ENCODE data around the gene POGZ. TPM values are rescaled to one million over a fixed set of nuclear protein-coding genes. Genes with fewer than 3 reads are reported as not detected.

Gene POGZ
- total RNA-seq, 1 experiment from 2014 or later, result 80.6 TPM

DNA sequence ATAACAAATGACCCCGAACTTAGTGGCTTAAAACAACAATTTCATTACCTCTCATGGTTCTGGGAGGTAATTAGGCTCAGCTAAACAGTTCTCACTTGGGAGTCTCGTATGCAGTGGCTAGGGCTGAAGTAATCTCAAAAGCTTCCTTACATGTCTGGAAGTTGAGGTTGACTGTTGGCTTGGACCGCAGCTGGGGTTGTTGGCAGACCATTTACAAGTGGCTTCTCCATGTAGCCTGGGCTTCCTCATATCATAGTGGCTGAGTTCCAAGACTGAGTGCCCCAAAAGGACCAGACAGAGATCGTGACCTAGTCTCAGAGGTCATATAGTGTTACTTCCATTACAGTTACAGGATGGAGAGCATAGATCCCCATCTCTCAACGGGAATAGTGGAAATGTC, 2.4 kb upstream of the POGZ start:
- H3K4me2 ChIP-seq (ENCODE audit: low read length), result no peak overlapping the region
- H2AFZ ChIP-seq (ENCODE audit: low read depth, low read length, poor library complexity, severe bottlenecking), result no peak overlapping the region
- peaks cover 10 to 19% of the 10 kb centered on the region in 2 experiments; a peak in 3 of 4 replicates for H3K4me1 ChIP-seq (ENCODE audit: control insufficient read depth in 1 of 2, insufficient read depth in 2 of 2, low read length in 2 of 2)
- POLR2A ChIA-PET, result no interaction called here
- H3K36me3 ChIP-seq (ENCODE audit: control insufficient read depth in 1 of 2, insufficient read depth in 2 of 2, low read length in 2 of 2), result no peaks in the 10 kb centered on the region
- no peaks in the 10 kb centered on the region for H4K20me1 ChIP-seq (ENCODE audit: insufficient read depth)
- no peak overlapping the region for H3K27ac ChIP-seq (ENCODE audit: low read depth, low read length)
- RAD21 ChIA-PET (ENCODE audit: low non-redundant PET in 1 of 2, low total read pairs in 2 of 2, uncharacterized antibody in 2 of 2, unreplicated experiment in 2 of 2), result interaction anchor here in 1 of 2 experiments (0.8 kb wide), 1 partner anchor 33 kb away, joined by 4 read pairs; no protein-coding TSS in a partner anchor
- intact Hi-C loops (cut with micrococcal nuclease), result no loop called here
- no peak for TF ChIP-seq POLR2AphosphoS5 (IDR thresholded peaks at IDR 0.05; ENCODE audit: low read depth, low read length)
- no peak for TF ChIP-seq CBX3 (IDR thresholded peaks at IDR 0.05; ENCODE audit: low read depth)
- no peak for TF ChIP-seq EZH2phosphoT487 (IDR thresholded peaks at IDR 0.05; ENCODE audit: borderline replicate concordance)
- TF ChIP-seq JUND (IDR thresholded peaks at IDR 0.05), result no peak
- TF ChIP-seq ZNF274 (IDR thresholded peaks at IDR 0.05; ENCODE audit: low read depth, low read length), result no peak
- TF ChIP-seq SIN3A (IDR thresholded peaks at IDR 0.05; ENCODE audit: low read depth), result no peak
- no peak for TF ChIP-seq SRF (IDR thresholded peaks at IDR 0.05; ENCODE audit: low read depth)
- TF ChIP-seq RAD21 (IDR thresholded peaks at IDR 0.05; ENCODE audit: low read depth), result no peak
- no peak for TF ChIP-seq YY1 (IDR thresholded peaks at IDR 0.05; ENCODE audit: extremely low read depth, insufficient replicate concordance, low read depth, low read length)
- no peak for TF ChIP-seq TCF7L2 (IDR thresholded peaks at IDR 0.05; ENCODE audit: borderline replicate concordance, extremely low read depth, insufficient read depth, insufficient read length)
- TF ChIP-seq, protein P1, sequence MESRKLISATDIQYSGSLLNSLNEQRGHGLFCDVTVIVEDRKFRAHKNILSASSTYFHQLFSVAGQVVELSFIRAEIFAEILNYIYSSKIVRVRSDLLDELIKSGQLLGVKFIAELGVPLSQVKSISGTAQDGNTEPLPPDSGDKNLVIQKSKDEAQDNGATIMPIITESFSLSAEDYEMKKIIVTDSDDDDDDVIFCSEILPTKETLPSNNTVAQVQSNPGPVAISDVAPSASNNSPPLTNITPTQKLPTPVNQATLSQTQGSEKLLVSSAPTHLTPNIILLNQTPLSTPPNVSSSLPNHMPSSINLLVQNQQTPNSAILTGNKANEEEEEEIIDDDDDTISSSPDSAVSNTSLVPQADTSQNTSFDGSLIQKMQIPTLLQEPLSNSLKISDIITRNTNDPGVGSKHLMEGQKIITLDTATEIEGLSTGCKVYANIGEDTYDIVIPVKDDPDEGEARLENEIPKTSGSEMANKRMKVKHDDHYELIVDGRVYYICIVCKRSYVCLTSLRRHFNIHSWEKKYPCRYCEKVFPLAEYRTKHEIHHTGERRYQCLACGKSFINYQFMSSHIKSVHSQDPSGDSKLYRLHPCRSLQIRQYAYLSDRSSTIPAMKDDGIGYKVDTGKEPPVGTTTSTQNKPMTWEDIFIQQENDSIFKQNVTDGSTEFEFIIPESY (IDR thresholded peaks at IDR 0.05; ENCODE audit: extremely low read depth, insufficient replicate concordance, low read length), result no peak
- no peak for TF ChIP-seq ZFX (IDR thresholded peaks at IDR 0.05)
- TF ChIP-seq SP1 (IDR thresholded peaks at IDR 0.05; ENCODE audit: low read depth), result no peak
- TF ChIP-seq, protein P2, sequence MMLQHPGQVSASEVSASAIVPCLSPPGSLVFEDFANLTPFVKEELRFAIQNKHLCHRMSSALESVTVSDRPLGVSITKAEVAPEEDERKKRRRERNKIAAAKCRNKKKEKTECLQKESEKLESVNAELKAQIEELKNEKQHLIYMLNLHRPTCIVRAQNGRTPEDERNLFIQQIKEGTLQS (IDR thresholded peaks at IDR 0.05), result no peak
- no peak for TF ChIP-seq POLR2A (IDR thresholded peaks at IDR 0.05; ENCODE audit: borderline replicate concordance, extremely low read depth, insufficient read depth, insufficient read length)
- TF ChIP-seq EGR1 (IDR thresholded peaks at IDR 0.05; ENCODE audit: low read depth), result no peak
- no peak for TF ChIP-seq ELF1 (IDR thresholded peaks at IDR 0.05; ENCODE audit: borderline replicate concordance, low read depth)
- TF ChIP-seq FOSL1 (IDR thresholded peaks at IDR 0.05; ENCODE audit: low read depth), result no peak
- DNase-seq (ENCODE audit: low read depth, low spot score) (no peak), ATAC-seq (no peak)
- H3K79me2 ChIP-seq (ENCODE audit: insufficient read depth, low read length), result peaks cover 16% of the 10 kb centered on the region
- CTCF ChIA-PET, result no interaction called here
- no peaks in the 10 kb centered on the region for H3K9me2 ChIP-seq (ENCODE audit: insufficient read depth)
- no TSS peak for BruUV-seq (replicated peaks)
- no peak overlapping the region for H3K9ac ChIP-seq (ENCODE audit: low read length)
- H3K9me3 ChIP-seq (ENCODE audit: control insufficient read depth in 1 of 2, insufficient read depth in 1 of 2, low read depth in 1 of 2, low read length in 2 of 2), result no peaks in the 10 kb centered on the region
- no peak overlapping the region for H3K4me3 ChIP-seq (replicated peaks in 1 of 2; ENCODE audit: low read depth in 1 of 2, low read length in 2 of 2)
- H3K27me3 ChIP-seq (ENCODE audit: insufficient read depth, low read length), result no peaks in the 10 kb centered on the region

Measured in HCT116 (cell line).